Activated CD4-positive, alpha-beta memory T cell treated with anti-CD3 and anti-CD28 coated beads, Interleukin-2, amount 10 ng/mL, durations not matched to agents 7 days and 5 days (primary cell): ENCODE measurements around the gene CTIF. TPM values are rescaled to one million over a fixed set of nuclear protein-coding genes. Genes with fewer than 3 reads are reported as not detected.
"Not testable (repeated sequence)": the region's sequence is repeated elsewhere in the genome, so short reads cannot be mapped to it uniquely, and the experiment has no call there.

Experiments
- CTCF ChIA-PET: fragments of 350-600 bp; sonication (Branson Sonifier 250); formaldehyde crosslinking; loops from one replicate; lab custom pipeline; 2021; ENCODE audit warnings: antibody characterized with exemption, inconsistent platforms; lab: Charles Lee
- POLR2A ChIA-PET: fragments of 350-600 bp; sonication (Branson Sonifier 250); formaldehyde crosslinking; loops from one replicate; lab custom pipeline; 2021; ENCODE audit warnings: antibody characterized with exemption; lab: Charles Lee
- DNase-seq: peaks from one replicate; pipeline ENCODE4 v3.0.0-alpha.2; 2020
- H3K27ac Mint-ChIP-seq: one replicate; pipeline ENCODE4 v1.8.0; 2021; ENCODE audit warnings: mild to moderate bottlenecking, mixed read lengths
- H3K27me3 Mint-ChIP-seq: one replicate; pipeline ENCODE4 v1.8.0; 2021; ENCODE audit warnings: mixed read lengths
- H3K36me3 Mint-ChIP-seq: one replicate; pipeline ENCODE4 v1.8.0; 2021; ENCODE audit warnings: low read depth, mixed read lengths
- H3K4me1 Mint-ChIP-seq: one replicate; pipeline ENCODE4 v1.8.0; 2021; ENCODE audit warnings: mixed read lengths
- H3K4me3 Mint-ChIP-seq: one replicate; pipeline ENCODE4 v1.8.0; 2021; ENCODE audit warnings: mild to moderate bottlenecking, mixed read lengths
- H3K9me3 Mint-ChIP-seq: one replicate; pipeline ENCODE4 v1.8.0; 2021; ENCODE audit warnings: mixed read lengths
- total RNA-seq, 2 experiments: library from RNA; stranded (reverse); gene quantifications; one replicate each; pipeline ENCODE4 v1.2.3, GENCODE V29; 2021

CTIF gene
- total RNA-seq, 2 experiments from 2014 or later = 4.9 to 5.1 TPM

- POLR2A ChIA-PET = no interaction called here
- no peaks in the 10 kb centered on the region for H3K27me3 Mint-ChIP-seq
- CTCF ChIA-PET = interaction anchor here (0.6 to 1.0 kb wide), 2 partner anchors 198 to 242 kb away, joined by 3 read pairs; no protein-coding TSS in a partner anchor
- H3K9me3 Mint-ChIP-seq = no peaks in the 10 kb centered on the region
- no peak for DNase-seq
- no peaks in the 10 kb centered on the region for H3K36me3 Mint-ChIP-seq
- H3K4me1 Mint-ChIP-seq = peaks cover 5% of the 10 kb centered on the region
- H3K4me3 Mint-ChIP-seq = no peak overlapping the region
- H3K27ac Mint-ChIP-seq = no peak overlapping the region
Measured at GRCh38 chr18:48714873-48715272, 176.0 kb downstream of the CTIF start.

DNA sequence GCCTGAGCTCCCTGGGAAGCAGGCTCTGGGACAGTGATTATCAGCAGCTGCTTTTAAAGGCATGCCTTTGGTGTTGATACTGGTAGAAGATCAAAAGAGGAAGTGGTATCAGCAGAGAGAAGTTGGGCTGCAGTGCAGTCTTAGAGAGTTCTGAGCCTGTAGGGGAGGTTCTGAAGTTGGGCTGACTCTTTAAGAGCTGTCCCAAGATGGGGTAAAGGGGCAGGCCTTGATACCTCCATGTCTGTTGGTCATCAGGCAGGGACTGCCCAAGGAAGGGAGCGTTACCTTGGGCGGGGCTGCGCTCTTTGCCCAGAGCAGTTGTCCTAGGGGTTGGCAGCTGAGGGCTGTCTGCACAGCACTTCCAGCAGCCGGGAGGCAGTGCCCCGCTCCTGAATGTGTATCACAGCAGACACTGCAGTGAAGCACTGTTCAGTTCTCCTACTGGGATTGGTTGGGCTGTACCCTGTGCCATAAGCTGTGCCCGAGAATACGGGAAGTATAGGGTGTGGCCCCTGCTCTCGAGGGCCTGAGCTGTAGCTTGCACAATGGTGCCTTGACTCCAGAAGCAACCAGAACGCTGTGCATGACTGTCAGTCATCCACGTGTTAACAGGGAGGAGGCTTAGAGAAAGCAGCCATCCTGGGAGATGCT, 177.0 kb downstream of the CTIF start:
- no peaks in the 10 kb centered on the region for H3K9me3 Mint-ChIP-seq
- CTCF ChIA-PET = interaction anchor here (0.6 kb wide), 1 partner anchor 243 kb away, joined by 3 read pairs; no protein-coding TSS in a partner anchor
- peaks cover 2% of the 10 kb centered on the region for H3K27me3 Mint-ChIP-seq

DNA sequence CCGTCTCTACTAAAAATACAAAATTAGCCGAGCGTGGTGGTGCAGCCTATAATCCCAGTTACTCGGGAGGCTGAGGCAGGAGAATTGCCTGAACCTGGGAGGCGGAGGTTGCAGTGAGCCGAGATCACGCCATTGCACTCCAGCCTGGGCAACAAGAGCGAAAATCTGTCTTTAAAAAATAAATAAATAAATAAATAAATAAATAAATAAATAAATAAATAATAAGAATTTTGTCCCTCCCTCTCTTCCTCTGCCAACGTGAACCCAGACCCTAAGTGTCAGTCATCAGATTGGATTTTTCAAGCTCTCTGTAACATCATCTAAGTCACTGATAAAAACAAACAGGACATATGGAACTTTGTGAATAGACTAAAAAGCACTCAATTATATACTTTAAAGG, 178.4 kb downstream of the CTIF start:
- H3K36me3 Mint-ChIP-seq, POLR2A ChIA-PET, H3K9me3 Mint-ChIP-seq, DNase-seq, H3K27ac Mint-ChIP-seq, H3K4me1 Mint-ChIP-seq, H3K27me3 Mint-ChIP-seq, H3K4me3 Mint-ChIP-seq, CTCF ChIA-PET: not testable (repeated sequence)

More for the DNA sequence above, 177.0 kb downstream of the CTIF start:
- Mint-ChIP-seq H3K27ac (no peak overlapping the region), H3K4me1 (peaks cover 5% of the 10 kb centered on the region), H3K4me3 (no peak overlapping the region), H3K36me3 (no peaks in the 10 kb centered on the region)
- POLR2A ChIA-PET = no interaction called here
- no peak for DNase-seq

GRCh38 chr18:48718251-48718959, 179.6 kb downstream of the CTIF start:
- peaks cover 2% of the 10 kb centered on the region for H3K27me3 Mint-ChIP-seq
- H3K4me3 Mint-ChIP-seq = no peak overlapping the region
- H3K36me3 Mint-ChIP-seq = no peaks in the 10 kb centered on the region
- peaks cover 3% of the 10 kb centered on the region for H3K4me1 Mint-ChIP-seq
- H3K27ac Mint-ChIP-seq = no peak overlapping the region
- CTCF ChIA-PET = no interaction called here
- POLR2A ChIA-PET = no interaction called here
- no peak for DNase-seq
- no peaks in the 10 kb centered on the region for H3K9me3 Mint-ChIP-seq

- Mint-ChIP-seq H3K9me3 (no peaks in the 10 kb centered on the region), H3K4me3 (no peak overlapping the region), H3K4me1 (peaks cover 3% of the 10 kb centered on the region), H3K36me3 (no peaks in the 10 kb centered on the region), H3K27me3 (peaks cover 2% of the 10 kb centered on the region), H3K27ac (no peak overlapping the region)
- ChIA-PET POLR2A (no interaction called here), CTCF (no interaction called here)
- no peak for DNase-seq
Measured at GRCh38 chr18:48719388-48719787, 180.6 kb downstream of the CTIF start.

GRCh38 chr18:48719974-48720654, 181.3 kb downstream of the CTIF start:
- H3K36me3 Mint-ChIP-seq = no peaks in the 10 kb centered on the region
- DNase-seq = no peak
- POLR2A ChIA-PET = no interaction called here
- H3K9me3 Mint-ChIP-seq = no peaks in the 10 kb centered on the region
- H3K27ac Mint-ChIP-seq = no peak overlapping the region
- no peak overlapping the region for H3K4me3 Mint-ChIP-seq
- peaks cover 2% of the 10 kb centered on the region for H3K27me3 Mint-ChIP-seq
- CTCF ChIA-PET = interaction anchor here (1.4 kb wide), 1 partner anchor 9 kb away, joined by 3 read pairs; no protein-coding TSS in a partner anchor
- peaks cover 3% of the 10 kb centered on the region for H3K4me1 Mint-ChIP-seq

GRCh38 chr18:48720655-48721025, 181.8 kb downstream of the CTIF start:
- ChIA-PET POLR2A (no interaction called here), CTCF (interaction anchor here (1.4 kb wide), 1 partner anchor 10 kb away, joined by 3 read pairs; no protein-coding TSS in a partner anchor)
- no peak overlapping the region for H3K4me3 Mint-ChIP-seq
- no peaks in the 10 kb centered on the region for H3K4me1 Mint-ChIP-seq
- DNase-seq = no peak
- no peak overlapping the region for H3K27ac Mint-ChIP-seq
- no peaks in the 10 kb centered on the region for H3K36me3 Mint-ChIP-seq
- no peaks in the 10 kb centered on the region for H3K9me3 Mint-ChIP-seq
- peaks cover 2% of the 10 kb centered on the region for H3K27me3 Mint-ChIP-seq

DNA sequence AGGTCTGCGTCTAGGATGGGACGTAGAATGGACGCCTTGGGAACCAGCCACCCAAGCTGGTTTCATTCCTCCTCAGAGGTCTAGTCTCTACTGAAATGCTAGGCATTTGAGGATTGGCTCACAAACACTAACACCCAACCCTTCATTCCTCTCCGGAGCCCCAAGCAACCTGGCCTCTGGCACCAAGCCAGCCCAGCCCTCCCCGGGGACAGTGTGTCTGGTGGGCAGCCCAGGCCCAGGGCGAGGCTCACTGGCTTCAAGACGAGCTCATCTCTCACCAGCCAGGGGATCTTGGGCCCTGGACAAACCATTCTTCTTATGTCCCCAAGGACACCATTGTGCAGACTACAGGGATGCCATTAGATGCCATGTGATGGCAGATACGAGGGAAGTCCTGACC, 182.5 kb downstream of the CTIF start:
- Mint-ChIP-seq H3K4me1 (no peaks in the 10 kb centered on the region), H3K4me3 (no peak overlapping the region), H3K27ac (no peak overlapping the region), H3K9me3 (no peaks in the 10 kb centered on the region), H3K27me3 (peaks cover 2% of the 10 kb centered on the region), H3K36me3 (no peaks in the 10 kb centered on the region)
- POLR2A ChIA-PET = no interaction called here
- CTCF ChIA-PET = interaction anchor here (1.4 kb wide), 1 partner anchor 10 kb away, joined by 3 read pairs; no protein-coding TSS in a partner anchor
- DNase-seq = no peak

DNA sequence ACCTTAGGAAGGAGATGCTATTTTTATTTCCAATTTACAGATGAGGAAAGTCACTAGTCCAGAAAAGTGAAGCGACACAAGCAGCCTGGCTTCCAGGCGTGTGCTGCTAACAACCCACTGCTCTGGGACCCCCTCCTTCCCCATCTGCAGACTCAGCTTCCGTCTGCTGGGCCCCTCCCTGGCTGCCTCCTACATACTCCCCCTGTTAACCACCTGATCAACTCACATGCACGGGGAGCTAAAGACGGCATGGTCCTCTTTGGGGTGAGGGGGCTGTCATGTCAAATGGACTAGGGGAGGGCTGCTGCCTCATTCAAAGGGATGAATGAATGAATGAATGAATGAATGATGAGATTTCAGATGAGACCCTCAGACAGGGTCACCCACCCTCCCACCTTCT, 184.2 kb downstream of the CTIF start:
- Mint-ChIP-seq H3K4me1 (peaks cover 12% of the 10 kb centered on the region), H3K36me3 (no peaks in the 10 kb centered on the region), H3K27me3 (peaks cover 2% of the 10 kb centered on the region), H3K27ac (no peak overlapping the region), H3K9me3 (no peaks in the 10 kb centered on the region), H3K4me3 (no peak overlapping the region)
- ChIA-PET POLR2A (no interaction called here), CTCF (no interaction called here)
- DNase-seq = no peak

DNA sequence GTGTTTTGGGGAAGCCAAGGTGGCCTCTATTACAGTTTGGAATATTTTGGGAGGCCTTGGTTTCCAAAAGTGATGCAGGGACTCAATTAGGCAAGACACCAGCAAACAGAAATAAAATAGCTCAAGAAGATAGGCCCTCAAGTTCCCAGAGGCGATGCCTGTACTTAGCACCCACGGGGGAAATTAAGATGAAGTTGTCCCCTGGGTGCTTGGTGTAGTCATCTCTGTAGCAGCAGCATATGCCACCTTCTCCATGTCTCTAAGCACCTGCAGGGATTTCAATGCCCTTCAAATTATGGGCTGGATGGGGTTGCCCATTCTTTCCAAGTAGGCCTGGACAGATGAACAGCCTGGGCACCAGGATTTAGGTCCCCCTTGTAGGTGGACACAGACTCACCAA, 185.0 kb downstream of the CTIF start:
- DNase-seq = no peak
- ChIA-PET POLR2A (no interaction called here), CTCF (no interaction called here)
- Mint-ChIP-seq H3K36me3 (no peaks in the 10 kb centered on the region), H3K9me3 (no peaks in the 10 kb centered on the region), H3K27me3 (peaks cover 2% of the 10 kb centered on the region), H3K4me3 (no peak overlapping the region), H3K4me1 (peaks cover 17% of the 10 kb centered on the region), H3K27ac (no peak overlapping the region)

DNA sequence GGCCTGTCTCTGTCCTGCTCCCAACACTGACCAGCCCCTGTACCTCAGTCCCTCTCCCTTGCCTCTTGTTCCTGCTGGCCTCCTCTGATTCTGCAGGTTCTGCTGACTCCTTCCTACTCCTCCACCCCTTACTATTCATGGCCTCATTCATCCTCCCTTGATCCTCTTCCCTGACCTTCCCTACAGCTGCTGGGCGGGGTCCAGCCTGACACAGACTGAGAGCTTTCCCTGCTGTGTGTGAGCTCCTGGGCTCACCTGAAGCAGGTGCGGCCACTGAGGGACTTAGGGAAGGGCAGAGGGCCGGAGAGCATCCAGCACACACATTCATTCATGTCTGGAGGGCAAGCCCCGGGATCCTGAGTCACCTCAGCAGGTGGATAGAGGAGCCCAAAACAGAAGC, 185.6 kb downstream of the CTIF start:
- peaks cover 2% of the 10 kb centered on the region for H3K27me3 Mint-ChIP-seq
- no peak overlapping the region for H3K27ac Mint-ChIP-seq
- no peak for DNase-seq
- H3K36me3 Mint-ChIP-seq = no peaks in the 10 kb centered on the region
- no peak overlapping the region for H3K4me3 Mint-ChIP-seq
- ChIA-PET POLR2A (no interaction called here), CTCF (no interaction called here)
- H3K4me1 Mint-ChIP-seq = peaks cover 17% of the 10 kb centered on the region
- no peaks in the 10 kb centered on the region for H3K9me3 Mint-ChIP-seq

DNA sequence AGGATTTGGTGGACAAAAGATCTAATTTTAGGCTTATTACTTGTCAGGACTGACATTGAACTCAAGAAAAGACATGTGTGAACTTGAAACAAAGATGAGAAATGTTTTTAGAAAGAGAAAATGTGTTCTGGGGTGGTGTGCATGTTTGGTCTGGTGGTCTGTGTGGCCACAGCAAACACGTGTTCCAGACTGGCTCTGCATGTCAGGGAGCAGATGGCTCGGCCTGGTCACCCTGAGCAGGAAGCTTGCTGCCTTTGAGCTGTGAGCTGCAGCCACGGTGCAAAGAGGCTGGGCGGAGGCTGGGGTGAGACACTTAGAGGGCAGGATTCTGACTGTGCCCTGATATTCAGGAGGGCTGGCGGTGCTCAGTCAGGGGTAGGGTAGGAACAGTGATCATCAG, 186.1 kb downstream of the CTIF start:
- peaks cover 17% of the 10 kb centered on the region for H3K4me1 Mint-ChIP-seq
- DNase-seq = no peak
- H3K36me3 Mint-ChIP-seq = no peaks in the 10 kb centered on the region
- ChIA-PET POLR2A (no interaction called here), CTCF (no interaction called here)
- H3K4me3 Mint-ChIP-seq = no peak overlapping the region
- H3K27me3 Mint-ChIP-seq = peaks cover 2% of the 10 kb centered on the region
- H3K9me3 Mint-ChIP-seq = no peaks in the 10 kb centered on the region
- no peak overlapping the region for H3K27ac Mint-ChIP-seq

DNA sequence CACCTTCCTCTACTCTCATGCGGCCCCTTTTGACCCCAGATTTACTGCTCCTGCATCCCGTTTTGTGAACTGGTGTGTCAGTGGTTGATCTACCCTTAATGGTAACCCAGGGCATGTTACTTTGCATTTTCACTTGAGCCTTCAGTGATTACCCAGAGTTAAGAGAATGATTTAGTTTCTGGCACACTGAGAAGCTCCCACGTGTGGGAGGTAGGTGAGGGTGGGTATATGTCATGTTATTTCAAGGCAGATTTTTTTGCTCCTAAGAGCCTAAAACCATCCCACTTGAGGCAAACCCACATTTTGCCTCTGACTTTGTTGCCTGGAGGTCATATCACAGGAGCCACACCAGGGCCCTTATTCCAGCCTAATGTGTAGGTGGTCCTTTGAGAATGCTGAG, 186.7 kb downstream of the CTIF start:
- H3K27ac Mint-ChIP-seq = no peak overlapping the region
- no peaks in the 10 kb centered on the region for H3K9me3 Mint-ChIP-seq
- ChIA-PET POLR2A (no interaction called here), CTCF (no interaction called here)
- H3K4me3 Mint-ChIP-seq = no peak overlapping the region
- H3K27me3 Mint-ChIP-seq = no peaks in the 10 kb centered on the region
- no peaks in the 10 kb centered on the region for H3K36me3 Mint-ChIP-seq
- DNase-seq = no peak
- H3K4me1 Mint-ChIP-seq = peaks cover 17% of the 10 kb centered on the region
